Neural progenitor cell (in vitro differentiated cells): Measurements from ENCODE around the gene JPH2. TPM values are rescaled to one million over a fixed set of nuclear protein-coding genes. Genes with fewer than 3 reads are reported as not detected.
A peak's percentile ranks its signal among the peaks of the same experiment; 100 is the strongest.

Source experiments
- DNase-seq: peaks from one replicate; pipeline ENCODE4 v3.0.0-alpha.2; 2016; ENCODE audit warnings: low spot score
- H2AFZ ChIP-seq: fragments of 200-600 bp; sonication (generic); replicated peaks from 2 replicates; pipeline ENCODE4 v1.6.1; 2016; ENCODE audit warnings: antibody characterized with exemption
- H3F3A ChIP-seq: fragments of 200-600 bp; sonication (generic); 2 replicates; pipeline ENCODE4 v1.6.1; 2016; ENCODE audit warnings: antibody characterized with exemption, low read depth
- H3K27ac ChIP-seq: fragments of 200-600 bp; sonication (generic); 2 replicates; pipeline ENCODE4 v1.5.1; 2016; ENCODE audit warnings: mild to moderate bottlenecking
- H3K27me3 ChIP-seq: fragments of 200-600 bp; sonication (generic); 2 replicates; pipeline ENCODE4 v1.6.1; 2016; ENCODE audit warnings: mild to moderate bottlenecking, moderate library complexity
- H3K36me3 ChIP-seq: fragments of 200-600 bp; sonication (generic); 2 replicates; pipeline ENCODE4 v1.5.1; 2016
- H3K4me1 ChIP-seq: fragments of 200-600 bp; sonication (generic); 2 replicates; pipeline ENCODE4 v1.6.1; 2016; ENCODE audit warnings: mixed run types
- H3K4me2 ChIP-seq: fragments of 200-600 bp; sonication (generic); 2 replicates; pipeline ENCODE4 v1.6.1; 2016
- H3K4me3 ChIP-seq: fragments of 200-600 bp; sonication (generic); 2 replicates; pipeline ENCODE4 v1.5.1; 2016
- H3K79me2 ChIP-seq: fragments of 200-600 bp; sonication (generic); 2 replicates; pipeline ENCODE4 v1.6.1; 2016; ENCODE audit warnings: low read depth
- H3K9ac ChIP-seq: fragments of 200-600 bp; sonication (generic); 2 replicates; pipeline ENCODE4 v1.6.1; 2016
- H3K9me3 ChIP-seq: fragments of 200-600 bp; sonication (generic); 2 replicates; pipeline ENCODE4 v1.5.1; 2016; ENCODE audit warnings: low read depth
- H4K20me1 ChIP-seq: fragments of 200-600 bp; sonication (generic); 2 replicates; pipeline ENCODE4 v1.6.1; 2016; ENCODE audit warnings: low read depth
- H3K27ac Mint-ChIP-seq: 3 replicates; pipeline ENCODE4 v1.8.0; 2021; ENCODE audit warnings: mixed read lengths
- H3K27me3 Mint-ChIP-seq: 2 replicates; pipeline ENCODE4 v1.8.0; 2022; ENCODE audit warnings: low read depth, mild to moderate bottlenecking, inconsistent platforms, moderate library complexity, mixed read lengths; ENCODE audit not compliant: insufficient read depth
- H3K36me3 Mint-ChIP-seq: 3 replicates; pipeline ENCODE4 v1.8.0; 2021; ENCODE audit warnings: mixed read lengths
- H3K4me1 Mint-ChIP-seq: 3 replicates; pipeline ENCODE4 v1.8.0; 2021; ENCODE audit warnings: mixed read lengths
- H3K4me3 Mint-ChIP-seq: 3 replicates; pipeline ENCODE4 v1.8.0; 2021; ENCODE audit warnings: mild to moderate bottlenecking, moderate library complexity, mixed read lengths
- H3K9me3 Mint-ChIP-seq: 3 replicates; pipeline ENCODE4 v1.8.0; 2020; ENCODE audit warnings: mixed read lengths
- CTCF ChIP-seq: fragments of 200-600 bp; sonication (generic); IDR thresholded peaks from 2 replicates; pipeline ENCODE4 v1.5.1; 2017; ENCODE audit warnings: antibody characterized with exemption, mild to moderate bottlenecking
- EZH2 ChIP-seq: fragments of 200-600 bp; sonication (generic); IDR thresholded peaks from 2 replicates; pipeline ENCODE4 v1.6.1; 2017; ENCODE audit warnings: antibody characterized with exemption, mild to moderate bottlenecking, moderate library complexity
- EZH2phosphoT487 ChIP-seq: fragments of 200-600 bp; sonication (generic); IDR thresholded peaks from 2 replicates; pipeline ENCODE4 v1.6.1; 2017; ENCODE audit warnings: antibody characterized with exemption
- total RNA-seq: library from RNA; depleted of rRNA; stranded (reverse); fragments of >200 nt; gene quantifications from 2 replicates; pipeline ENCODE4 v1.2.3, GENCODE V29; 2015; ENCODE audit warnings: low replicate concordance

The JPH2 gene
- total RNA-seq, 1 donor from 2014 or later = not detected

DNA sequence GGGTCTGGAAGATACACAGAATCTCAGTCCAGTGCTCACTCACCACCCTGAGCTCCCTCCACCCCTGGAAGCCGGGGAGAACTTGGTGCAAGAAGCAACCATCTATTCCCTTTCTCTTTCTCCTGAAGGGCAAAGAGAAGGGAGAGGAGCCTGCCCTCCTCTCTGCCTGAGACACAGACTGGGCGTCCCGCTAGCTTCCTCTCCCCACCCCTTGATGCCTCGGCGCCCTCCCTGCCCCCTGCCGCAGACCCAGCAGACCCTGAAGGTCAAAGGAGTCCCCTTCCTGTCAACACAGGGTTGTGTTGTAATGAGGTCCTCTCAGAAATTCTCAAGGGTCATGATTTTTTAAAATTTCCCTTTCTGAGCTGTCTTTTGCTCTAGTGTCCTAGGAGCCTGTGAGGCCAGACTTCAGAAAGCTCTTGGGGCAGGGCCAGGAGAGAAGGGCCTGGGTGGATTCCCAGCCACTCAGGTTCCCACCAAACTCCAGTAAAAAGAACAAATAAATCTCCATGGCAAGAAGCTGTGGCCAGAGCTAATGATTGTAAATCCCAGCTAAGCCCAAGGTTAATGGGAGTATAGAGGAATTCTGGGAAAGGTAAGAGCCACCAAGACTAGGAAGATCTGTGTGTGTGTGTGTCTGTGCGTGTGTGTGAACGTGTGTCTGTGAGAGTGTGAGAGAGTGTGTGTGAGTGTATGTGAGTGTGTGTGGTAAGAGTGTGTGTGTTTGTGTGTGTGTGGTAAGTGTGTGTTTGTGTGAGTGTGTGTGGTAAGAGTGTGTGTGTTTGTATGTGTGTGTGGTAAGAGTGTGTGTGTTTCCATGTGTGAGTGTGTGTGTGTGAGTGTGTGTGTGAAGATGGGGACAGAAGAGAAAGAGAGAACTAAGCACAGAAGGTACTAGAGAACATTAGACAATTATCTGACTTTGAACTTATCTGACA is 1.1 kb upstream of the JPH2 start:
- H3F3A ChIP-seq = peaks cover 4% of the 10 kb centered on the region
- no peaks in the 10 kb centered on the region for H3K36me3 ChIP-seq
- DNase-seq = no peak
- H3K4me3 Mint-ChIP-seq = peak overlapping the region; percentile 67
- H3K27me3 Mint-ChIP-seq = peaks cover 3% of the 10 kb centered on the region
- no peak overlapping the region for H3K27ac Mint-ChIP-seq
- TF ChIP-seq EZH2phosphoT487 = no peak
- TF ChIP-seq CTCF = no peak
- no peak for TF ChIP-seq EZH2
- peaks cover 25% of the 10 kb centered on the region for H3K27me3 ChIP-seq
- no peaks in the 10 kb centered on the region for H3K4me1 ChIP-seq
- H2AFZ ChIP-seq = peak overlapping the region; percentile 83
- no peaks in the 10 kb centered on the region for H4K20me1 ChIP-seq
- no peak overlapping the region for H3K4me3 ChIP-seq
- no peaks in the 10 kb centered on the region for H3K9me3 Mint-ChIP-seq
- H3K4me1 Mint-ChIP-seq = peaks cover 20% of the 10 kb centered on the region
- H3K9me3 ChIP-seq = no peaks in the 10 kb centered on the region
- H3K27ac ChIP-seq = no peak overlapping the region
- H3K9ac ChIP-seq = no peak overlapping the region
- peak overlapping the region; percentile 88 for H3K4me2 ChIP-seq
- no peaks in the 10 kb centered on the region for H3K36me3 Mint-ChIP-seq
- no peaks in the 10 kb centered on the region for H3K79me2 ChIP-seq

GRCh38 chr20:44186674-44187053 is 324 bp downstream of the JPH2 start:
- DNase-seq = no peak
- H3K27me3 Mint-ChIP-seq = peaks cover 2% of the 10 kb centered on the region
- no peak for TF ChIP-seq EZH2
- no peak for TF ChIP-seq EZH2phosphoT487
- TF ChIP-seq CTCF = no peak
- Histone ChIP-seq H3K79me2 (no peaks in the 10 kb centered on the region), H2AFZ (peak overlapping the region; percentile 83), H3K27ac (no peak overlapping the region), H3K36me3 (no peaks in the 10 kb centered on the region), H3K4me3 (peak overlapping the region; percentile 47), H3K4me2 (peak overlapping the region; percentile 88), H3K27me3 (peaks cover 25% of the 10 kb centered on the region), H3F3A (peaks cover 4% of the 10 kb centered on the region), H3K9me3 (no peaks in the 10 kb centered on the region), H3K9ac (no peak overlapping the region), H4K20me1 (no peaks in the 10 kb centered on the region), H3K4me1 (peaks cover under 1% of the 10 kb centered on the region)
- peaks cover 22% of the 10 kb centered on the region for H3K4me1 Mint-ChIP-seq
- peak overlapping the region; percentile 67 for H3K4me3 Mint-ChIP-seq
- no peaks in the 10 kb centered on the region for H3K9me3 Mint-ChIP-seq
- H3K36me3 Mint-ChIP-seq = no peaks in the 10 kb centered on the region
- H3K27ac Mint-ChIP-seq = peak overlapping the region; percentile 35

GRCh38 chr20:44186201-44186600 is 787 bp downstream of the JPH2 start:
- no peak overlapping the region for H3K9ac ChIP-seq
- H3F3A ChIP-seq = peaks cover 4% of the 10 kb centered on the region
- peaks cover 6% of the 10 kb centered on the region for H3K4me1 ChIP-seq
- H3K79me2 ChIP-seq = no peaks in the 10 kb centered on the region
- H2AFZ ChIP-seq = no peak overlapping the region
- H3K27me3 Mint-ChIP-seq = no peaks in the 10 kb centered on the region
- no peaks in the 10 kb centered on the region for H3K36me3 ChIP-seq
- H3K9me3 Mint-ChIP-seq = no peaks in the 10 kb centered on the region
- no peaks in the 10 kb centered on the region for H3K36me3 Mint-ChIP-seq
- no peaks in the 10 kb centered on the region for H4K20me1 ChIP-seq
- peaks cover 25% of the 10 kb centered on the region for H3K27me3 ChIP-seq
- no peaks in the 10 kb centered on the region for H3K9me3 ChIP-seq
- peaks cover 26% of the 10 kb centered on the region for H3K4me1 Mint-ChIP-seq
- DNase-seq = no peak
- H3K27ac ChIP-seq = no peak overlapping the region
- peak overlapping the region; percentile 60 for H3K4me3 Mint-ChIP-seq
- TF ChIP-seq EZH2phosphoT487 = no peak
- TF ChIP-seq CTCF = no peak
- no peak for TF ChIP-seq EZH2
- H3K4me2 ChIP-seq = no peak overlapping the region
- H3K4me3 ChIP-seq = no peak overlapping the region
- H3K27ac Mint-ChIP-seq = no peak overlapping the region
